BE2C (cell line): ENCODE measurements around the gene GBE1.
A peak's percentile ranks its signal among the peaks of the same experiment; 100 is the strongest.

Experiments
- DNase-seq: peaks from one replicate; pipeline ENCODE4 v3.0.0-alpha.2; 2020
- H3K27me3 ChIP-seq: fragments of 250-450 bp; sonication (Bioruptor Pico); 2 replicates; pipeline ENCODE4 v1.5.1; 2020; ENCODE audit warnings: mild to moderate bottlenecking
- H3K36me3 ChIP-seq: fragments of 250-450 bp; sonication (Bioruptor Pico); 2 replicates; pipeline ENCODE4 v1.5.1; 2020; ENCODE audit warnings: mild to moderate bottlenecking
- H3K4me1 ChIP-seq: fragments of 250-450 bp; sonication (Bioruptor Pico); 2 replicates; pipeline ENCODE4 v1.5.1; 2020
- H3K4me3 ChIP-seq: 2 replicates; pipeline ENCODE4 v1.5.1; 2011; ENCODE audit warnings: low read depth, low read length
- H3K9me3 ChIP-seq: fragments of 250-450 bp; sonication (Bioruptor Pico); 2 replicates; pipeline ENCODE4 v1.5.1; 2020
- CTCF ChIP-seq: IDR thresholded peaks from 2 replicates; pipeline ENCODE4 v1.5.1; 2012; ENCODE audit warnings: mild to moderate bottlenecking, low read depth, low read length

The GBE1 gene

DNA sequence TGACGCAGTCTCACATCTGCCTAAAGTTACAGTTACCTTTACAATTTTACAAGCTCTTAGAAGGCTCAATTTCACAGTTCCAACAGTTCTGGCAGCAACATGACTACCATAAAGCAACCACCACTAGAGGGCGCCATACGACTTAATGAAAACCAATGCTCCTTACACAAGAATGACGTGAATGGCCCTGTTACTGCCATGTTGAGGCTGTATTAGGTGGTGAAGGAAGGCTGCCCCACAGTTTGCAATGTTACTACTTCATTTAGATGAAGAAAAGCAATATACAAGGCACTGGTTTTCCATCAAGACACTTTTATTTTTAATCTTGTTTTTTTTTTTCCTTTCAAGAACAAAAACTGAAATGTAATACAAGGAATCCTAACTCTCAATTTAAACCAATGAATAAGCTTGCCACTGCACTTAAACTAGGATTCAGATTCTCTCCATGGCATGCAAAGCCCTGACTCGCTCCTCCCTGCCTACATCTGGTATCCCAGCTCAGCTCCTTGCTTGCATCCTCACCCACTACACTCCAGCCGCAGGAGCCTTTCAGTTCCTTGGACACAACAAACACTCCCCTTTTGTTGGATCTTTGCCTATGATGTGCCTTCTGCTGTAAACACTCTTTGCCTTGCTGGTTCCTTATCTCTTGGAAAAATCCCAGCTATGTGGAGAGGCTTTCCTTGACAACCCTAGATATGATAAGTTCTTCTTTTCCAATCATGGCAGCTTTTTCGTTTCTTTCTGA, 270.7 kb downstream of the GBE1 start:
- no peaks in the 10 kb centered on the region for H3K27me3 ChIP-seq
- H3K4me3 ChIP-seq: no peak overlapping the region
- peak; percentile 89 for TF ChIP-seq CTCF
- H3K36me3 ChIP-seq: no peaks in the 10 kb centered on the region
- no peaks in the 10 kb centered on the region for H3K9me3 ChIP-seq
- peak; percentile 90 for DNase-seq
- peaks cover 3% of the 10 kb centered on the region; the same call in 1 of the 2 replicates for H3K4me1 ChIP-seq

GRCh38 chr3:81485444-81485865, 276.0 kb downstream of the GBE1 start:
- H3K4me1 ChIP-seq: no peaks in the 10 kb centered on the region
- no peaks in the 10 kb centered on the region for H3K36me3 ChIP-seq
- no peak for TF ChIP-seq CTCF
- DNase-seq: no peak
- H3K27me3 ChIP-seq: no peaks in the 10 kb centered on the region
- no peaks in the 10 kb centered on the region for H3K9me3 ChIP-seq
- no peak overlapping the region for H3K4me3 ChIP-seq

GRCh38 chr3:81484520-81484919, 276.9 kb downstream of the GBE1 start:
- Histone ChIP-seq H3K36me3 (no peaks in the 10 kb centered on the region), H3K4me1 (no peaks in the 10 kb centered on the region), H3K27me3 (no peaks in the 10 kb centered on the region), H3K9me3 (no peaks in the 10 kb centered on the region), H3K4me3 (no peak overlapping the region)
- no peak for DNase-seq
- no peak for TF ChIP-seq CTCF

GRCh38 chr3:81483046-81483445, 278.4 kb downstream of the GBE1 start:
- no peak for DNase-seq
- Histone ChIP-seq H3K4me1 (no peaks in the 10 kb centered on the region), H3K9me3 (no peaks in the 10 kb centered on the region), H3K4me3 (no peak overlapping the region), H3K27me3 (no peaks in the 10 kb centered on the region), H3K36me3 (no peaks in the 10 kb centered on the region)
- TF ChIP-seq CTCF: no peak

GRCh38 chr3:81477740-81478139, 283.7 kb downstream of the GBE1 start:
- no peaks in the 10 kb centered on the region for H3K4me1 ChIP-seq
- H3K27me3 ChIP-seq: no peaks in the 10 kb centered on the region
- no peaks in the 10 kb centered on the region for H3K9me3 ChIP-seq
- no peak for TF ChIP-seq CTCF
- no peaks in the 10 kb centered on the region for H3K36me3 ChIP-seq
- DNase-seq: no peak
- no peak overlapping the region for H3K4me3 ChIP-seq

GRCh38 chr3:81476692-81477091, 284.8 kb downstream of the GBE1 start:
- Histone ChIP-seq H3K4me1 (no peaks in the 10 kb centered on the region), H3K36me3 (no peaks in the 10 kb centered on the region), H3K4me3 (no peak overlapping the region), H3K9me3 (no peaks in the 10 kb centered on the region), H3K27me3 (no peaks in the 10 kb centered on the region)
- DNase-seq: peak; percentile 15
- TF ChIP-seq CTCF: no peak
